BE2C (cell line): Measurements from ENCODE around the gene NANOG.
"Not testable (repeated sequence)": the region's sequence is repeated elsewhere in the genome, so short reads cannot be mapped to it uniquely, and the experiment has no call there.

ENCODE experiments used
- DNase-seq: peaks from one replicate; pipeline ENCODE4 v3.0.0-alpha.2; 2020
- H3K27me3 ChIP-seq: fragments of 250-450 bp; sonication (Bioruptor Pico); 2 replicates; pipeline ENCODE4 v1.5.1; 2020; ENCODE audit warnings: mild to moderate bottlenecking
- H3K36me3 ChIP-seq: fragments of 250-450 bp; sonication (Bioruptor Pico); 2 replicates; pipeline ENCODE4 v1.5.1; 2020; ENCODE audit warnings: mild to moderate bottlenecking
- H3K4me1 ChIP-seq: fragments of 250-450 bp; sonication (Bioruptor Pico); 2 replicates; pipeline ENCODE4 v1.5.1; 2020
- H3K4me3 ChIP-seq: 2 replicates; pipeline ENCODE4 v1.5.1; 2011; ENCODE audit warnings: low read depth, low read length
- H3K9me3 ChIP-seq: fragments of 250-450 bp; sonication (Bioruptor Pico); 2 replicates; pipeline ENCODE4 v1.5.1; 2020
- TF ChIP-seq, protein P1 (sequence below): IDR thresholded peaks from 2 replicates; pipeline ENCODE4 v1.5.1; 2012; ENCODE audit warnings: mild to moderate bottlenecking, low read depth, low read length

Gene NANOG

DNA sequence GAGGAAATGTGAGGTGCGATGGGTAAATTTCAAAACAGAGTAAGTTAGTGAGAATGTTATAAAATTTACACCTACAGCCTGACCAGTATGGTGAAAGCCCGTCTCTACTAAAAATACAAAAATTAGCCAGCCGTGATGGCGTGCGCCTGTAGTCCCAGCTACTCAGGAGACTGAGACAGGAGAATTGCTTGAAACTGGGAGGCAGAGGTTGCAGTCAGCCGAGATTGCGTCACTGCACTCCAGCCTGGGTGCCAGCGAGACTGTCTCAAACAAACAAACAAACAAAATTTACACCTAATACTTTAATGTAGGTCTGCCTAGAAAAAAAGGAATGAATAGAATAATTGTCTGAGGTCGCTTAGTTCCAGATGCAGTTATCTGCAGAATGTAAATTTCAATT lies 45.9 kb downstream of the NANOG start:
- Histone ChIP-seq H3K36me3 (no peaks in the 10 kb centered on the region), H3K4me3 (no peak overlapping the region), H3K27me3 (no peaks in the 10 kb centered on the region), H3K9me3 (no peaks in the 10 kb centered on the region), H3K4me1 (no peaks in the 10 kb centered on the region)
- TF ChIP-seq, protein P1, sequence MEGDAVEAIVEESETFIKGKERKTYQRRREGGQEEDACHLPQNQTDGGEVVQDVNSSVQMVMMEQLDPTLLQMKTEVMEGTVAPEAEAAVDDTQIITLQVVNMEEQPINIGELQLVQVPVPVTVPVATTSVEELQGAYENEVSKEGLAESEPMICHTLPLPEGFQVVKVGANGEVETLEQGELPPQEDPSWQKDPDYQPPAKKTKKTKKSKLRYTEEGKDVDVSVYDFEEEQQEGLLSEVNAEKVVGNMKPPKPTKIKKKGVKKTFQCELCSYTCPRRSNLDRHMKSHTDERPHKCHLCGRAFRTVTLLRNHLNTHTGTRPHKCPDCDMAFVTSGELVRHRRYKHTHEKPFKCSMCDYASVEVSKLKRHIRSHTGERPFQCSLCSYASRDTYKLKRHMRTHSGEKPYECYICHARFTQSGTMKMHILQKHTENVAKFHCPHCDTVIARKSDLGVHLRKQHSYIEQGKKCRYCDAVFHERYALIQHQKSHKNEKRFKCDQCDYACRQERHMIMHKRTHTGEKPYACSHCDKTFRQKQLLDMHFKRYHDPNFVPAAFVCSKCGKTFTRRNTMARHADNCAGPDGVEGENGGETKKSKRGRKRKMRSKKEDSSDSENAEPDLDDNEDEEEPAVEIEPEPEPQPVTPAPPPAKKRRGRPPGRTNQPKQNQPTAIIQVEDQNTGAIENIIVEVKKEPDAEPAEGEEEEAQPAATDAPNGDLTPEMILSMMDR, result no peak
- DNase-seq, result no peak

DNA sequence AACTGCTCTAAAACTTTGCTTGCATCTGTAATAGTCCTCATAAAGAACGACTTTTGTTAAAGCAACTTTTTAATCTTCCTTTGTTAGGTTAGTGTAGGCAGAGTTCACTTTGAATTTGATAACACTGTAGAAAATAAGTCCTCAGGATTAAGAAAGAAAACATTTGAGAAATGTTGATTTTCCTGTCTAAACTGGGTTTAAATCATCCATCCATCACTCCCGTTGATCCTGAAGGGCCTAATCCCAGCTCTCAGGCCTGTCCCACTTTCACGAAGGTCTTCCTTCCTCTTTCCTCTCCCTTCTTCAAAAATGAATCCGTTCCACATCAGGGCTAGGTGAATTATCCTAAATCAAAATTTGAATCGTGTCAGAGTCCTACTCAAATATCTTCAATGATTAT lies 46.6 kb downstream of the NANOG start:
- TF ChIP-seq, protein P1, result no peak
- no peaks in the 10 kb centered on the region for H3K4me1 ChIP-seq
- DNase-seq, result no peak
- no peaks in the 10 kb centered on the region for H3K9me3 ChIP-seq
- no peak overlapping the region for H3K4me3 ChIP-seq
- no peaks in the 10 kb centered on the region; the same call in 1 of the 2 replicates for H3K27me3 ChIP-seq
- H3K36me3 ChIP-seq, result no peaks in the 10 kb centered on the region

DNA sequence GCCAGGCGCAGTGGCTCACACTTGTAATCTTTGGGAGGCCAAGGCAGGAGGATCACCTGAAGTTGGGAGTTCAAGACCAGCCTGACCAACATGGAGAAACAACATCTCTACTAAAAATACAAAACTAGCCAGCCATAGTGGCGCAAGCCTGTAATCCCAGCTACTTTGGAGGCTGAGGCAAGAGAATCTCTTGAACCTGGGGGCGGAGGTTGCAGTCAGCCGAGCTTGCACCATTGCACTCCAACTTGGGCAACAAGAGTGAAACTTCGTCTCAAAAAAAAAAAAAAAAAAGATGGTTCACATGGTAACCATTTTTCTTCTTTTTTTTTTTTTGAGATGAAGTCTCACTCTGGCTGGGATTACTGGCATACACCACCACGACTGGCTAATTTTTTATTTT lies 48.2 kb downstream of the NANOG start:
- Histone ChIP-seq H3K9me3 (no peaks in the 10 kb centered on the region), H3K27me3 (peaks cover 5% of the 10 kb centered on the region; the same call in 1 of the 2 replicates), H3K36me3 (no peaks in the 10 kb centered on the region), H3K4me3 (no peak overlapping the region), H3K4me1 (no peaks in the 10 kb centered on the region)
- no peak for DNase-seq
- TF ChIP-seq, protein P1, result no peak

GRCh38 chr12:7839226-7839625 lies 50.0 kb downstream of the NANOG start:
- DNase-seq, H3K4me1 ChIP-seq, H3K4me3 ChIP-seq: not testable (repeated sequence)

DNA sequence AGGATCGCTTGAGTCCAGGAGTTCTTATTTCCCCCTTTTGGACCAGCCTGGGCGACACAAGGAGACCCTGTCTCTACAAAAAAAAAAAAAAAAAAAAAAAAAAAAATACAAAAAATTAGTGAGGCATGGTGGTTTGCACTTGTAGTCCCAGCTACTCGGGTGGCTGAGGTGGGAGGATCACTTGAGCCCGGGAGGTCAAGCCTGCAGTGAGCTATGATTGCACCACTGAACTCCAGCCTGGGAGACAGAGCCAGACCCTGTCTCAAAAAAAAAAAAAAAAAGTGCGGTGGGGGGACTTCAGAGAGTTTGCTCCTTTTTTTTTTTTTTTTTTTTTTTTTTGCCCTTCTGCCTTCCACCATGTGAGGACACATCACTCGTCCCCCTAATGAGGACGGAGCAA lies 50.6 kb downstream of the NANOG start:
- not testable (repeated sequence) for H3K4me3 ChIP-seq, H3K9me3 ChIP-seq, H3K4me1 ChIP-seq, DNase-seq, H3K36me3 ChIP-seq
- peaks cover 11% of the 10 kb centered on the region; the same call in 1 of the 2 replicates for H3K27me3 ChIP-seq

More at GRCh38 chr12:7839226-7839625, 50.0 kb downstream of the NANOG start:
- not testable (repeated sequence) for H3K9me3 ChIP-seq, H3K27me3 ChIP-seq, H3K36me3 ChIP-seq

GRCh38 chr12:7842444-7842843 lies 53.2 kb downstream of the NANOG start:
- peaks cover 15% of the 10 kb centered on the region; the same call in 1 of the 2 replicates for H3K27me3 ChIP-seq
- DNase-seq, H3K9me3 ChIP-seq, H3K4me3 ChIP-seq, H3K4me1 ChIP-seq, H3K36me3 ChIP-seq: not testable (repeated sequence)

GRCh38 chr12:7843149-7843548 lies 53.9 kb downstream of the NANOG start:
- not testable (repeated sequence) for H3K4me3 ChIP-seq, H3K4me1 ChIP-seq, H3K9me3 ChIP-seq, H3K36me3 ChIP-seq, DNase-seq
- H3K27me3 ChIP-seq, result peaks cover 15% of the 10 kb centered on the region; the same call in 1 of the 2 replicates

DNA sequence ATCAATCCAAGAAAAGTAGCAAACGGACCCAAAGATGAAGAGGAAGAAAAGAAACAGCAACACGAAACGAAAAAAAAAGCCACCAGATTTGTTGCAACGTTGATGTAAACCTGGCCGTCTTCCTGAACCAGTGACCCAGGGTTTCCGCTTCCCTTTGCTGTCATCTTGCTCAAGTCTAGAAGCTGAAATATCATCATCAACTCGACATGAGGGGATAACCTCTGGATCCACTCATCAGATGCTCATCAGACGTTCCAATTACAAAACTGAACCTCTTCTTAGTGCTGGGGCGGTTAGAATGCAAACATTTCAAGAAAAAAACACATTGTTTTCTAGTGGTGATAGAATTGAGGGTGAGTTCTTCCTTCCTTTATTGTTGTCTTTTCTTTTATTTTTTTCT lies 54.4 kb downstream of the NANOG start:
- H3K4me1 ChIP-seq, DNase-seq, H3K36me3 ChIP-seq, H3K9me3 ChIP-seq, H3K4me3 ChIP-seq: not testable (repeated sequence)
- peaks cover 15% of the 10 kb centered on the region; the same call in 1 of the 2 replicates for H3K27me3 ChIP-seq

DNA sequence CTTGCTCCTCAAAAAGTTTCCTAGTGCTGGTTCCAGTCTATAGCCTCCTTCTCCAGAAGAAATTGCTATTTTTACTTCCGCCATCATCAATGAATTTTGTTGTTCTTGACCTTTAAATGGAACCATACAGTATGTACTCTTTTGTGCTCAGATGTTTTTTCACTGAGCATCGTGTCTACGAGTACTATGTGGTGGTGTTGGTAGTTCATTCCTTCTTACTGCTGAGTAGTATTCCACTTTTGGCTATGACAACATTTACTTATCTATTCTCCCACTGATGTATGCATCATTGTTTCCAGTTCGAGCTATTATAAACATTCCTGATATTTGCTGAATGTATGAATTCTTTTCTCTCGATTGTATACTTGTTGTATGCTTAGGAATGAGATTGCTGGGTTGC lies 54.9 kb downstream of the NANOG start:
- no peaks in the 10 kb centered on the region for H3K9me3 ChIP-seq
- H3K4me3 ChIP-seq, result no peak overlapping the region
- TF ChIP-seq, protein P1, result no peak
- DNase-seq, result no peak
- H3K36me3 ChIP-seq, result no peaks in the 10 kb centered on the region
- H3K4me1 ChIP-seq, result no peaks in the 10 kb centered on the region
- peaks cover 17% of the 10 kb centered on the region for H3K27me3 ChIP-seq

GRCh38 chr12:7847226-7848097 lies 58.3 kb downstream of the NANOG start:
- H3K4me3 ChIP-seq, H3K36me3 ChIP-seq, H3K9me3 ChIP-seq, DNase-seq, H3K4me1 ChIP-seq: not testable (repeated sequence)
- peaks cover 13% of the 10 kb centered on the region; the same call in 1 of the 2 replicates for H3K27me3 ChIP-seq

DNA sequence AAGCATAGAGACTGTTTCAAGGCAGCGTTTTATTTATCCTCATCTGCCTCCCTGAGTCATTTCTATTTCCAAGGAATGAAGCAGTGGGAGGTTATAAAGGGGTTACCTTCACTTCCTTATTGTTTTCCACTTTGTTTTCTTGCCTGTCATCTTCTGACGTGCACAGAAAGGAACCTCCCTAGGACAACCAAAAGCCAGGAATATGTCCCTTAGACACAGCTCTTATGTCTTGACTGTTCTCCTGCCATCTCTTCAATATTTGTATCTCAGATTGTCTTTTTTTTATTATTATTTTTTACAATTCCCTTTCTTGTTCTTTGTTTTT lies 58.9 kb downstream of the NANOG start:
- not testable (repeated sequence) for DNase-seq, H3K36me3 ChIP-seq, H3K9me3 ChIP-seq, H3K4me3 ChIP-seq, H3K4me1 ChIP-seq
- H3K27me3 ChIP-seq, result peaks cover 11% of the 10 kb centered on the region; the same call in 1 of the 2 replicates
